ENCODE measurements around the gene MR1. TPM values are rescaled to one million over a fixed set of nuclear protein-coding genes. Genes with fewer than 3 reads are reported as not detected.

MR1 gene
- total and polyA plus RNA-seq, 9 of the 15 experiments (the other 6 are each of a cell fraction or from before 2014, with no cell fraction given) = 9.7 to 21.7 (median 15.6) TPM

GRCh38 chr1:181021811-181022434, 11.9 kb upstream of the MR1 start (continued):
- no peak for TF ChIP-seq IRF1 (CRISPR knock-in tag; IDR thresholded peaks at IDR 0.05; ENCODE audit: borderline replicate concordance)
- TF ChIP-seq ZBTB34 (CRISPR knock-in tag; IDR thresholded peaks at IDR 0.05) = no peak
- no peak for TF ChIP-seq KAT8 (IDR thresholded peaks at IDR 0.05; ENCODE audit: low read depth)
- TF ChIP-seq ZNF143 (CRISPR knock-in tag; IDR thresholded peaks at IDR 0.05) = no peak
- no peak for TF ChIP-seq RHOXF2B (CRISPR knock-in tag; conservative IDR thresholded peaks at IDR 0.05)
- TF ChIP-seq CREB1 (IDR thresholded peaks at IDR 0.05) = no peak
- 0 out of 2 replicates have a peak, but pooled peaks have one; percentile 7 for TF ChIP-seq CREB1 (CRISPR knock-in tag; IDR thresholded peaks at IDR 0.05)
- TF ChIP-seq KLF6 (CRISPR knock-in tag; IDR thresholded peaks at IDR 0.05; ENCODE audit: borderline replicate concordance) = no peak
- no peak for TF ChIP-seq CHAMP1 (IDR thresholded peaks at IDR 0.05)
- no peak for TF ChIP-seq ZNF318 (IDR thresholded peaks at IDR 0.05; ENCODE audit: borderline replicate concordance in 1 of 2, low read depth in 1 of 2)
- no peak for TF ChIP-seq THAP7 (CRISPR knock-in tag; IDR thresholded peaks at IDR 0.05)
- no peak for TF ChIP-seq GTF2A2 (tag; IDR thresholded peaks at IDR 0.05)
